ENCODE results near the gene GUK1.
"Not testable (repeated sequence)": the region's sequence is repeated elsewhere in the genome, so short reads cannot be mapped to it uniquely, and the experiment has no call there.

DNA sequence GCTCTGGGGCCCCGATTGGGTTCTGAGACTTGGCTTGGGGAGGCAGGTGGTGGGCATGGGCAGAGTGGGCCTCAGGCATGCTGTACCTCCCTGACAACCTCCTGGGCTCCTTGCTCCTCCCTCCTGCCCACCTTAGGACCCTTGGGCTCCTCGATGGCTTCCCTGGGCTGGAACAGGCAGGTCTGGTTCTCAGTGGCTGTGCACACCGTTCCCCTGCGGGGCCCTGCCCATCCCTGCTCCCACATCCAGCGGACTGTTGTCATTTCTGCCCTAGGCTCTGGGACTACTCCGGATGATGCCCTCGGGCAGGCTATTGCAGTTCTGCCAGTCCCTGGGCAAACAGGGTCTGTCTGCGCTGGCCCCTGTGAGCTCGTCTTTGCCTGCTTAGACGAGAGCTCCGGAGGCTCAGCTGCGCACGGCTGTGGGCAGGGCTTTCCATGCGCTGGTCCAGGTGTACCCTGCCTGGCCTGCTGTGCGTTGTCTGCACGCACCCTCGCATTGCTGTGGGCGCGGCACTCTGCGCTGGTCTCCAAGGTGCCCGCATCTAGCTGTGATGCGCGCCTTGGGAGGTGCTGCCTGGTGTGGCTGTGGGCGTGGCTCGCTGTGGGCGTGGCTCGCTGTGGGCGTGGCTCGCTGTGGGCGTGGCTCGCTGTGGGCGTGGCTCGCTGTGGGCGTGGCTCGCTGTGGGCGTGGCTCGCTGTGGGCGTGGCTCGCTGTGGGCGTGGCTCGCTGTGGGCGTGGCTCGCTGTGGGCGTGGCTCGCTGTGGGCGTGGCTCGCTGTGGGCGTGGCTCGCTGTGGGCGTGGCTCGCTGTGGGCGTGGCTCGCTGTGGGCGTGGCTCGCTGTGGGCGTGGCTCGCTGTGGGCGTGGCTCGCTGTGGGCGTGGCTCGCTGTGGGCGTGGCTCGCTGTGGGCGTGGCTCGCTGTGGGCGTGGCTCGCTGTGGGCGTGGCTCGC is 33.7 kb downstream of the GUK1 start:
- TF ChIP-seq, protein P1, sequence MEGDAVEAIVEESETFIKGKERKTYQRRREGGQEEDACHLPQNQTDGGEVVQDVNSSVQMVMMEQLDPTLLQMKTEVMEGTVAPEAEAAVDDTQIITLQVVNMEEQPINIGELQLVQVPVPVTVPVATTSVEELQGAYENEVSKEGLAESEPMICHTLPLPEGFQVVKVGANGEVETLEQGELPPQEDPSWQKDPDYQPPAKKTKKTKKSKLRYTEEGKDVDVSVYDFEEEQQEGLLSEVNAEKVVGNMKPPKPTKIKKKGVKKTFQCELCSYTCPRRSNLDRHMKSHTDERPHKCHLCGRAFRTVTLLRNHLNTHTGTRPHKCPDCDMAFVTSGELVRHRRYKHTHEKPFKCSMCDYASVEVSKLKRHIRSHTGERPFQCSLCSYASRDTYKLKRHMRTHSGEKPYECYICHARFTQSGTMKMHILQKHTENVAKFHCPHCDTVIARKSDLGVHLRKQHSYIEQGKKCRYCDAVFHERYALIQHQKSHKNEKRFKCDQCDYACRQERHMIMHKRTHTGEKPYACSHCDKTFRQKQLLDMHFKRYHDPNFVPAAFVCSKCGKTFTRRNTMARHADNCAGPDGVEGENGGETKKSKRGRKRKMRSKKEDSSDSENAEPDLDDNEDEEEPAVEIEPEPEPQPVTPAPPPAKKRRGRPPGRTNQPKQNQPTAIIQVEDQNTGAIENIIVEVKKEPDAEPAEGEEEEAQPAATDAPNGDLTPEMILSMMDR (IDR thresholded peaks at IDR 0.05): not testable (repeated sequence)
- TF ChIP-seq POLR2A (IDR thresholded peaks at IDR 0.05): not testable (repeated sequence)
